Measurements from ENCODE around the gene FAM3B.

DNA sequence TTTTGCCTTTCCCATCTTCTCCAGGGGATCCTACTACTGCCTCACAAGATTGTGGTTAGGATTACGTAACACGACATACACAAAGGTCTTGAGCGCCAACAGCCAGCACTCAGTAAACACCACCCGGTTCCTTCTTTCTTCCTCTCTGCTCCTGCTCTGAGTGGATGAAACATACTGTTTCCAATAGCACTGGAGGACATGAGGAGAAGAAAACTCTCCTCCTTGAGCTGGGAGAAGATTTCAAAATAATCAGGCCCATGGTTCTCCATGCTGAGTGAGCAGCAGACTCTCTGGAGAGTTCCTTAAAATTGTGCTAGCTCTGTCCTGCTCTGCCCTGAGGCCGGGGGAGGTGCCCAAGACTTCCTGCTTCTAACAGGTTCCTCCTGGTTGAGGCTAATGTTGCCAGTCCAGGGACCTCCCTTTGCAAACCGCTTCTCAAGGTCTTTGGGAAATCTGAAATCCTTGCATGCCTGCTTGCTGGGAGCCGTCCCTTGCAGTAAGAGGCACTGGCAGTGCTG, 80.0 kb downstream of the FAM3B start:
- TF ChIP-seq CTCF (IDR thresholded peaks at IDR 0.05) (no peak), POLR2A (IDR thresholded peaks at IDR 0.05) (no peak)

All from Peyer's patch (tissue), 4 donors.